GM18502 (cell line): ENCODE results near the gene IQCC.

ENCODE experiments used
- ATAC-seq: cut with Tn5 transposase; IDR thresholded peaks from one replicate; pipeline ENCODE4 v1.9.1; 2021; ENCODE audit warnings: mild to moderate bottlenecking; ENCODE audit not compliant: unreplicated experiment, poor library complexity

IQCC gene

DNA sequence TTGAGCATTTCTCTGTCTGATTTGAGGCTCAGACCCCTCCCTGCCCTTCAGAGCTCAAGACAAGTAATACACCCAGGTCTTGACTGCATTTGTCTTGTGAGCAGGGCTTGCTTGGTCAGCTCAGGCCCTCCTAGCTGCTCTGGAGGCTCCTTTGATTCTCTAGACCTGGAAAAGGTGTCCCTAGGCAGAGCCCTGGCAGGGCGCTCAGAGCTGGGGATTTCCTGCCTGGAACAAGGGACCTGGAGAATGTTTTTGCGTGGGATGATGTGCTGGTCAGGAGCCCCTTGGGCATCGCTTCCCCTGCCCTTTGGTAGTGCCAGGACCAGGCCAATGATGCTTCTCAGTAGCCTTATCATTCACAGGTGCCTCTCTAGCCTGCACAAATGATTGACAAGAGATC, 9.9 kb upstream of the IQCC start:
- ATAC-seq, result no peak

DNA sequence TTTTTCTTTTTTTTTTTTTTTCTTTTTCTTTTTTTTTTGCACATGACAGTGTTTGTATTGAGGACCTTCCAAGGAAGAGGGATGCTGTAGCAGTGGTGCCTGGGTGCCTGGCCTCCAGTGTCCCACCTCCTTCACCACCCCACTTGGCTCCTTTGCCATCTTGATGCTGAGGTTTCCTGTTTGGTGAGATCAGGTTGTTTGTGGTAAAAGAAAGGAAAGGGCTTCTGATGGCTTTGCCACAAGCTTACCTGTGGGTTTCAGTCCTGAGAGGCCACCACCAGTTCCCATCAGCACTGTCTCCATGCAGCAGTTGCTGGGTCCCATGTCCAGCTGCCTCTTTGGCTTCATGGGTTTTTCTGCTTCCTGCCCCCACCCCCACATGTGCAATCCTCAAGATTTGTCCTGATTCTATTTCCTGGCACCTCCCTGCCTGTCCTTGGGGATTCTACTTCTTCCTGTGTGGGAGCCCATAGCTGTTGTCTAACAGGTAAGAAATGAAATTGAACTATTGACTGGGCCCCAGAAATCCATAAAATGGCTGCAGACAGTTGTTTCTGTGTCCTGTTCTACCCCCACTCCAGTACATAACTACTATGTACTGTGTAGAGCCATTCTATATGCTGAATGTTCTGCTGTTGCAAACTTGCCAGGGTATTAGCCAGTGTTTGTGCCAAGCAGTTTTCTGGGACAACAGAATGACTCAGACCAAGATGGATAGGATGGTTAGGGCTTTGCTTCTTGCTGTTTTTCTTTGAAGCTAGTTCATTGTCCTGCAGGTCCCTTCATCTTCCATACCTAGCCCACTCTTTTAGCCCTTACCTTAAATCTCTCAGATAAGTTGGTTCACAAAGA, 9.3 kb upstream of the IQCC start:
- no peak for ATAC-seq

DNA sequence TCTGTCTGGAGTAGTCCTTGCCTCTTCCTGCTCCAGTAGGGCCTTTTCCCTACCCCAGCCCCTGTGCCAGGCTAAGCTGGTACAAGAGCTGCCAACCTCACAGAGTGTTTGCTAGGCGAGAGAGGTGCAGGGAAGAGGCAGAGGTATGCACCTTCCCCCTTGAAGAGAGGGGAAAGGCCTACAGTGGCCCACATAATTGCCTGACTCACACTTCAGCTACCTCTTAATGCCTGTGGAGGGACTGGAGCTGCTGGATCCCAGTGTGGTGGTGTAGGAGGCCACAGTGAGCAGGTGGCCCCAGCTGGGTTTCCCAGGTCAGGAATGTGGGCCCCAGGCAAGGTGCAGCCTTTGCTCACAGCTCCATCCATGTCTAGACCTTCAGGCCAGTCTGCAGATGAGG, 8.4 kb upstream of the IQCC start:
- ATAC-seq, result no peak

DNA sequence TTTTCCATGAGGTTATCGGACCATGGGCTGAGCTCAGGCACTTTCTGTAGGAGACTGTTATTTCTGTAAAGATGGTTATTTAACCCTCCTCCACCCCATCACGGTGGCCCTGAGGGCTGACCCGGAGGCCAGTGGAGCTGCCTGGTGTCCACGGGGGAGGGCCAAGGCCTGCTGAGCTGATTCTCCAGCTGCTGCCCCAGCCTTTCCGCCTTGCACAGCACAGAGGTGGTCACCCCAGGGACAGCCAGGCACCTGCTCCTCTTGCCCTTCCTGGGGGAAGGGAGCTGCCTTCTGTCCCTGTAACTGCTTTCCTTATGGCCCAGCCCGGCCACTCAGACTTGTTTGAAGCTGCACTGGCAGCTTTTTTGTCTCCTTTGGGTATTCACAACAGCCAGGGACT, 7.6 kb upstream of the IQCC start:
- ATAC-seq, result no peak

DNA sequence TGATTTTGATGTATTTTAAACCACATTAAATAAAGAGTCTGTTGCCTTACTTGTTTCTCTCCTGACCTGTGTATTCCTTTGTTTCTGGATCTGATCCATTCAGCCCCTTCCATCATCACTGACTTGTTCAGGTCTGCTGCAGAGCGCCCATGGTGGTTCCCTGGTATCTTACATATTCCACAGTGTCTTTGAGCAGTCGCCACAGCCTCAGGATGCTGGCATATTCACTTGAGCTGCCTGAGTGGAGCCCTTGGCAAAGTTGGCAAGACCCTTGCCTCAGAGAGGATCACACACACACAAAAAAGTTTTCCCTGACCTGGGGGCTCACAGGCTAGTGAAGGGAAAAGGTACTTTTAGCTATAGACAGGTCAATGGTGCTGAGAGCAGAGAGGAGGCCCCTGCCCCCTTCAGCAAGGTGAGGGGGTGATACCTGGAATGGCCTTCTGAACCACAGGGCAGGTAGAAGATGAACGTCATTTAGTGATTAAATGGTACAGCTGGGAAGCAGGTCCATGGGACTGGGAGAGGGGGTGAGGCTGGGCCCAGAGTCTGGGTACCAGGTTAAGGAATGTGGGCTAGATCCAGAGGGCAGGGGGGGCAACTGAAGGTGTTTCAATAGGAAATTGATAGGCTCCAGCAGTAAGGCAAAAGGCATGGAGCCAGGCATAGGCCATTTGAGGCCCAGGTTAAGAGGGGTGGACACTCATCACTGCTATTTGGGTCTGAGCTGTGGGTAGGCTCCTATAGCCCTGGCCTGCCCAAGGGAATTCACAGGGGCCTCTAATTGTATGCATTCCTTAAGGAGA, 7.0 kb upstream of the IQCC start:
- no peak for ATAC-seq

DNA sequence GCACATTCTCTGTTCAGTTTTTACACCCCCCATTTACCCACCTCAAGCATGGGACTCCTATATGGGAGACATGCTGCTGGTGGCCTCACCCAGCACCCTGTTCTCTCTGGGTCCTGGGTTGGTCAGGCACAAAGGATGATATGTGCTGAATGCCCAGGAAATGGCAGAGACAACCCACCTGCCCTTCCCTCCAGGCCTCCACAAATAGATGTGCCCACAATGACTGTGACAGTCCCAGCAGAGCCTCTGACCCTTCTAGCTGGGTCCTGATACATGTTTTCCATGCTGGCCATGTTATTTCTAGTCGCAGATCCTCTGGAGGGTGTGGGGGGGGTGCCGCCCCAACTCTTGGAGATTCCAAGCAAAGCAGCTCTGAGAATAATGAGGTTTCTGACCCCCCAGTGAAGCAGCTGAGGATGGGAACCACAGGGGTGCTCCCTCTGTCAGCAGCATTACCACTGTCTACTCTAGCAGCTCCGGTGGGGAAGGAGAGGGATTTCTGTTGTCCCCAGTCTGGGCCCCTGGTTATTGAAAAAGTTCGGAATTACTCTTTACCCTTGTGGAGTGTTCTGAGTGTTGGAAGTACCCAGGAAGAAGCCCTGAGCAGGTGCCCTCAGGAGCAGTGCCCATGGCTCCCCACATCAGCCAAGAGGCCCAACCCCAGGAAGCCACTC, 6.3 kb upstream of the IQCC start:
- no peak for ATAC-seq

DNA sequence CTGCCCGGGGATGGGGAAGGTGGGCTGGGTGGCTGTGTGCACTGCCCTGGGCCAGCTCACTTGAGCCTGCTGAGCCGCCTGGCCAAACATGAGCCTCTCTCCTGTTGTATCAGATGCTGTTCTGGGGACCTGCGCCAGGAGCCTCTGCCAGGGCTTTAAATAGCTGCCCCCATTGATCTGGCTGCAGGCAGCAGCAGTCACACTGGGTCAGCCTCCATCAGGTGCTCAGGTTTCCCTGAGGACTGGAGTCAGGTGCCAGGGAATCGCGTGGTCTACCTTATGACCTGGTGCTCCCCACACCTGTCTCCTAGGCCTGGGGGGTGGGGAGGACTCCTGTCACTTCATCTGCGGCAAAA, 5.8 kb upstream of the IQCC start:
- ATAC-seq, result no peak

DNA sequence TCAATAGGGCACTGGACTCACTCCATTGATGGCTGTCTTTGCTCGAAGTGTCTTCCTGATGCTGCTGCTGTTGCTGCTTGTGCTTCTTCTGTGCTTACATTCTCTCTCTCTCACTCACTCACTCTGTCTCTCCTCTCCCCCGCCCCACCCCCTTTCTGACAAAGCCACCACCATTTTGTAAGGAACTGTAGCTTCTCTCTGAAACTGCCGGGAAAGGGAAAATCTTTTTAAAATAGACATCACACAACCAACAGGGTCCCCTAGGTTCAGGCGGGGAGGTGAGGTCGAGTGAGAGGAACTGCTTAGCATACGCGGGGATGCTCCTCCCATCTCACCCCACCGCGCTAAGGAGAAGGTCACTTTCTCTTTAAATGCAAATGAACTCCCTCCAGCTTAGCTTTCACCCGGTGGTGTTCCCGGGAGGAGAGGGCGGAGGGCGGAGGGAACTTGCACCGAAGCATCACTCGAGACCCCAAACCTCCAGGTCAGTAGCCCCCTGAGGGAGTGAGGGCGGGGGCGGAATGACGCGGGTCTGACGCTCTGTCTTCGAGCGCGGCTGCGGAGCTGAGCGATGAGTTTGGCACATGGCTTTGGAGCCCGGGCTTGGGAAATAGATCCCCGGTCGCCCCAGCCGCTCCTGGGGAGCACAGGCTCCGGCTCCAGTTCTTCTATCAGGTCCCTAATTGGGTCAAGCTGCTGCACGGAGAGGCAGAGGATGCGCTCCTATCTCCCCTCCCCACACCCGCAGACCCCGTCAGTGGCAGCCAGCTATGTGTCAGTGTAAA, 5.1 kb upstream of the IQCC start, which contains the start of gene CCDC28B:
Gene CCDC28B, plus strand, starts transcription at position 370 of the 785 bp plus-strand sequence. CDS start 1,341 bp downstream, outside the sequence.
- ATAC-seq, result peak; percentile 30

DNA sequence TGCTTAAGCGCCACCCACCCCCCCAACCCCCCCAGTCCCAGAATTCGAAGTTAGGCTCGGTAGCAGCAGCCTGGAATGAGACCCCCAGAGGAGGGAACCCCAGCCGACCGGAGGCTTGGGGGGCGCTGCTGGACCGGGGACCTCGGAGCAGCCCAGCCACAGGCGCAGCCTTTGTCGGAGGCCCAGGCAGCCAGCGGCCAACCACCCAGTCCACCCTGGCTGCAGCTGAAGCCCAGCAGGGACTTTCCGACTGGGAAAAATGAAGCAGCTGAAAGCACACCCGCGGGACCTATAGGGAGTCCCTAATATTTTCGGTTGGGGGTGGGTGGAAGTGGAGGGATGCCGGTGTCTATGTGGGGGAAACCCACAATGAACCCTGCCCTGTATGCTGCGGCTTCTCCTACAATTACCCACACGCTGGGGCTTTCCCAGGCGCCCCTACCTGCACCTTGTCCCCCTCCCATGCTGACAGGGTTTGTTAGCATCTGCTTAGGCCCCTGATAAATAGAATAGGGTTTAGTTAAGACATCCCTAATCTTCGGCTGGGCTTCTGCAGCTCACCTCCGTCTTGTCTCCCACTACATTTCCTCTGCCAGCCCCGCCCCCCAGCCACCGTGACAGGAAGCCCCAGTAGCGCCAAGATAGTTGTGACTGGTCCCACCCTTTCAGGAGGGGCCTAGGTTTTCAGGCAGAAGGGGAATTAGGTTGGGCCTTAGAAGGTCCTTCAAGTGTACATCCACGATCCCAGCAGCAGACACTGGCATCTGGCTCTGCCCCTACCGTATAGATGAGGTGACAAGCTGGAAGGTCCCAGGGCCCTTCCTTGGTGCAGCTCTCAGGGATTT, 4.2 kb upstream of the IQCC start:
- ATAC-seq, result peak; percentile 38

DNA sequence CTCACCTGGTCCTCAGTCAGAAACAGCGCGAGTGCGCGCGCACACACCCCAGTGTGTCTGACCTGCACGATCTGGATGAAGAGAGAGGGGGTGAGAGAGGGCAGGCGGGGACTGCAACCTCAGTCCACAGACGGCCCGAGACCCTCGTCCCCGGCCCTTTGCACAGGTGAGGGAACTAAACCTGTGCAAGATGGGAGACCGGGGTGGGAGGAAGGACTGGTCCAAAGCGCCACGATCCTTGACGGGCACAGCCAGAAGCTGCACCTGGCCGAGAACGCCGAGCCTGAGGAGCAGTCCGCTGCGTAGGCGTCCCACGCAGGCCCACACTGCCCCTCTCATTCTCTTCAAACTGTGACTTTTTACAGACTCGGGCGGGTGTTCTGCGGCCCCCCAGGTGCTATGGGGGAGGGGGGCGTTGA, 519 bp upstream of the IQCC start:
- no peak for ATAC-seq

DNA sequence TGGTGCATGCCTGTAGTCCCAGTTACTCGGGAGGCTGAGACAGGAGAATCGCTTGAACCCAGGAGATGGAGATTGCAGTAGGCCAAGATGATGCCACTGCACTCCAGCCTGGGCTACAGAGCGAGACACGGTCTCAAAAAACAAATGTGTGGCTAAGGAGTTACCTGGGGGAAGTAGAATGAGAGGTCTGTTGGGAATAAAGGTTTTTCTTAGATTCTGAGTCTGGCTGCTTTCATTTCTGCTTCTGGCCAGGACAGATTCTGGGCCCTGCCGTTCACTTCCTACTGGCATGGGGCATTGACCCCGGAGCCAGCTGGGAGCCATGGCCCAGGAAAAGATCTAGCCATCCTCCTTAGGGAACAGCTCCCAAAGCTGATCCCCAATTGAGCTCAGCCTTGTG, 3.0 kb downstream of the IQCC start:
- no peak for ATAC-seq

DNA sequence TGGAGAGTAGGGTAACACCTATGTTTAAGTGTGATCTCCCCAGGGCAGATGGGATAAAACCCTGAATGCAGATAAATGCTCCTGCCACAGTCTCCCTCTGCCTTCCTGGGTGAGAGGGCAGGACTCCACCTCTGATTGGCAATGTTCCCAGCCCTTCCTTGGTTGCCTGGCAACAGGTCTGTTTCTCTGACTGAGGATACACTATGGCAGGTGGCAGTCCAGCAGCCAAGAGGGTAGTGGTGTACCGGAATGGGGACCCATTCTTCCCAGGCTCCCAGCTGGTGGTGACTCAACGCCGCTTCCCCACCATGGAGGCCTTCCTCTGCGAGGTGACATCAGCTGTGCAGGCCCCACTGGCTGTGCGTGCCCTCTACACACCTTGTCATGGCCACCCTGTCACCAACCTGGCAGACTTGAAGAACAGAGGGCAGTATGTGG, 3.4 kb downstream of the IQCC start, which contains the start of gene DCDC2B:
Gene DCDC2B, plus strand, starts transcription at position 199 of the 438 bp plus-strand sequence. Its CDS starts 5 bp downstream, at position 204.
- no peak for ATAC-seq

DNA sequence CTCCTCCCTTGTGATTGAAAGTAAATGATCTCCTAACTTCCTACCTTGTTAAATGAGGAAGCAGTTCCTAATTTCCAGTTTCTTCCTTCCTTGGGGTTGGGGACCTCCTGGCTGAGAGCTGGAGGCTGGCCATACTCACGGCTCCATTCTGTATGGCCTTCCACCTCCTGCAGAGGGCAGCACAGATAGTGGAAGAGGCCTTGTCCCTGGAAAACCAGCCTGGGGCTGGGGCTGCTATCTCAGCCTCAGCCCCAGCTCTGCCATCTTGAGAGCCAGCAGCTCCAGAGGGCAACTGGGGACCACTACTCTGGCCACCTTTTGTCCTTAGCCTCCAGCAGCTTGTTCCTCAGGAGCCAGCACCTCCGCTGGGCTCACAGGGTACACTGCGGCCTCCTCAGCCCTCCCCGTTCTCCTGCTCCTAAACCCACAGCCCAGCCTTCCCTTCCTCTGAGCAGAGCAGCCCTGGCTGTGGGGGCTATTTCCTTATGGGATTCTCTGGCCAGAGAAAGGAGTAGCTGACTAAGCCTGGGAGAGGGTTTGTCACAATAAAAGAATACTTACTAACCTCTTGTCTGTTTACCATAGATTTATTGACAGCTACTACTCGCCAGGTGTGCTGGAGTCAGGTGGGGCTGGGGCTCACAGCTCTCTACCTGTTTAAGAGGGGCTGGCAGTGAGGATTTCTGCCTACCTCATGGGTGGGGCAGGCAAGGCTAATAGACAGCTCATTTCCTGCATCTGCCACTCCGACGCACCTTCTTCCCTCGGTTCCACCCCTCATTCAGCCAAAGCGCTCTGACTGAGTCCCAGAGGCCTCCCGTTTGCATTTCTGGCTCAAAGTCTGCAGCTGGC, 10.4 kb downstream of the IQCC start:
- no peak for ATAC-seq

DNA sequence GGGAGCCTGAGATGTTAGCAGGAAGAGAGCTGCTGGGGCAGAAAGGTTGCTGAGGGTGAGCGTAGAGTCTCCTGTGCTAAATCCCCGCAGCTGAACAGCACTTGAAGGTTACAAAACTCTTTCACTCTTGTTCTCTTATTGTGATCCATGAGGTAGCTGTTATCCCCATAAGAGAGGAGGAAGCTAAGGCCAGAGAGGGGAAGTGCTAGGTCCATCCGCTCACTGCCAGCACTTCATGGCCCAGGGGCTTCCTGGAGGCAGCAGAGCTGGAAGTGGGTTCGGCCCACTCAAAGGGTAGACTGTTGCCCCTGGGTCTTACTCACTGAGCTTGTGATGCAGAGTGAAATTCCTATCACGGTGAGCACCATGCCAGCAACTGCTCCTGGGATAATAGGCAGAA, 11.1 kb downstream of the IQCC start:
- ATAC-seq, result no peak

DNA sequence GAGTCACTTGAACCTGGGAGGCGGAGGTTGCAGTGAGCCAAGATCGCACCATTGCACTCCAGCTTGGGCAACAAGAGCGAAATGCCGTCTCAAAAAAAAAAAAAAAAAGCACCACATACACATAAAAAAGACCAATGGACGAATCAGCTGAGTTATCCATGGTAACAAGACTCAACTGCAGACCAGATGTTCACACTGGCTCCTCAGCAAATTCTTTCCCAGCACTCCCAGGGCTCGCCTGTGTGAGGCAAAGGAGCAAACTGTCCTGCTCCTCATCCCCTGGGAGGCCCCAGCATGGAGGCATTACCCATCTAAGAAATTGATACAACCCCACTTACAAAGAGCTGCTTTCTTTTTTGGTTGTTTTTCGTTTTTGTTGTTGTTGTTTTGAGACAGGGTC, 13.6 kb downstream of the IQCC start:
- ATAC-seq, result no peak

DNA sequence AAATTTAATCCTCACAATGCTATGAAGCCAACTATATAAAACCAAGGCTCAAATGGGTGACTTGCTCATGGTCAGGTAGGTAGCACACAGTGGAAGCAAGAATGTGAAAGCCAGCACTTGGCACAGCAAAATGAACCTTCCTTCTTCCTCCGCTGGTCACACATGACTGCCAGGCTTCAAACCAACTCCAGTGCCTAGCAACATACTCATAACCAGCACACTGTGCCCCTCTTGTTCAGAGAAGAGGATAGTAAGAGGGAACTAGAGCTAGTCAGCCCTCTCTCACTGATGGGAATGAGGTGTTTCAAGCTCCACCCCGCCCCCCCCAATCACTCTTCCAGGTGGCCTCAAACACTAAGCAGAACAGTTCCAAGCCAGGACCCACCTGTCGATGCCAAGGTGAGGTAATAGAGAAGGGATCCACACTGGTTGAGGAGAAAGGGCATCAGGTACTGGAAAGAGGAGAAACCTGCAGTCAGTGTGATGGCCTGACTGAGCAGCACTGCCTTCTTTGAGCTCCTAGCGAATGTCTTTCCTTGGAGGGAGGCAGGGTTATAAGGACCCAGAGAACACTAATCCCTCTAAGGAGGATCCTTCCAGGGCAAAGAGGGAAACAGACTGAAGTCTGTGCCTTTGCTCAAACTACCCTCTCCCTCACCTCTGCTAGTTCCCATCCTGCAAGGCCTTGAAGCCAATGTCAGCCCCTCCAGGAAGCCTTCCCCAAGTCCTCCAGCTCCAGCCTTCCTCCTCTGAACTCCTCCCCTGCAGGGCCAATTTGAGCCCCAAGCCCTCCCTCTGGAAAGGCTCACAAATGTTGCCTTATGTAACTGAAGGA, 15.5 kb downstream of the IQCC start:
- no peak for ATAC-seq

DNA sequence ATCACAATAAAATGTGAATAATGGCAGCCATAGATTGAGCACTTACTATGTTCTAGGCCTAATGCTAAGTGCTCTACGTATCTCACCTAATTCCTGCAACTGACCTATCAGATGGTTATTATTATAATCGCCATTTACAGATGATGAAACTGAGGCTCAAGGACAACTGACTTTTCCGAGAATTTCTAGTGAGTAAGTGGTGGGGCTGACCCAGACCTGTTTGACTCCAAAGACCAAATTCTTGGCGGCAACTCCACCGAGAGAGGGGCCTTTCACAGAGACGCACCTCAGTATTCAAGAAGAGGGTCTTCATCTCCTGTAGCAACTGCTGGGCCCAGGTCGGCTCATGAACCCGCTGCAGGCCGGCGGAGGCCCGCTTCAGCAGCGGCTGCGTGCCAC, 16.1 kb downstream of the IQCC start:
- ATAC-seq, result no peak
